C4-2B (cell line): ENCODE data around the gene AGBL1.

Experiments used
- ZFX ChIP-seq: fragments of 450-650 bp; IDR thresholded peaks from 2 replicates; pipeline ENCODE4 v1.6.1; 2017
- TF ChIP-seq, protein P1 (sequence below): fragments of 450-650 bp; conservative IDR thresholded peaks from 2 replicates; pipeline ENCODE4 v1.5.1; 2017; ENCODE audit warnings: mild to moderate bottlenecking

DNA sequence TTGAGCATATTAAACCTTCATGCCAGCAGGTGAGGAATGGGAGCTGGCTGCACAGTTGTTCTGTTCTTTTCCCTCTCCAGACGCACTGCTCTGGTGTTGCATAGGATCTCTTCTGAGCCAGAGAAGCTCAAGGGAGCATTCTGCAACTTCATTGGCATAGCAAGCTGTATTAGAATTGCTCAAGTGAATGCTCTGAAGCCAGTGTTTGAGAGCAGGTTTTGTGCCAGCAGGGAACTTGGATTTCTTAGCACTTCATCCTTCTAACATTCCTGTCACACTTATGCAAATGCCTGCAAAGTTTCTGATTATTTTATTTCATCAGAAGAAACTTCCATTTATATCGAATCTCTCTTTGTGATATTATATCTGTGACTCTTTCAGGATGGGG, 366.6 kb downstream of the AGBL1 start:
- TF ChIP-seq, protein P1, sequence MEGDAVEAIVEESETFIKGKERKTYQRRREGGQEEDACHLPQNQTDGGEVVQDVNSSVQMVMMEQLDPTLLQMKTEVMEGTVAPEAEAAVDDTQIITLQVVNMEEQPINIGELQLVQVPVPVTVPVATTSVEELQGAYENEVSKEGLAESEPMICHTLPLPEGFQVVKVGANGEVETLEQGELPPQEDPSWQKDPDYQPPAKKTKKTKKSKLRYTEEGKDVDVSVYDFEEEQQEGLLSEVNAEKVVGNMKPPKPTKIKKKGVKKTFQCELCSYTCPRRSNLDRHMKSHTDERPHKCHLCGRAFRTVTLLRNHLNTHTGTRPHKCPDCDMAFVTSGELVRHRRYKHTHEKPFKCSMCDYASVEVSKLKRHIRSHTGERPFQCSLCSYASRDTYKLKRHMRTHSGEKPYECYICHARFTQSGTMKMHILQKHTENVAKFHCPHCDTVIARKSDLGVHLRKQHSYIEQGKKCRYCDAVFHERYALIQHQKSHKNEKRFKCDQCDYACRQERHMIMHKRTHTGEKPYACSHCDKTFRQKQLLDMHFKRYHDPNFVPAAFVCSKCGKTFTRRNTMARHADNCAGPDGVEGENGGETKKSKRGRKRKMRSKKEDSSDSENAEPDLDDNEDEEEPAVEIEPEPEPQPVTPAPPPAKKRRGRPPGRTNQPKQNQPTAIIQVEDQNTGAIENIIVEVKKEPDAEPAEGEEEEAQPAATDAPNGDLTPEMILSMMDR: no peak
- no peak for TF ChIP-seq ZFX
